ENCODE data around the gene GALNT14.

The GALNT14 gene

DNA sequence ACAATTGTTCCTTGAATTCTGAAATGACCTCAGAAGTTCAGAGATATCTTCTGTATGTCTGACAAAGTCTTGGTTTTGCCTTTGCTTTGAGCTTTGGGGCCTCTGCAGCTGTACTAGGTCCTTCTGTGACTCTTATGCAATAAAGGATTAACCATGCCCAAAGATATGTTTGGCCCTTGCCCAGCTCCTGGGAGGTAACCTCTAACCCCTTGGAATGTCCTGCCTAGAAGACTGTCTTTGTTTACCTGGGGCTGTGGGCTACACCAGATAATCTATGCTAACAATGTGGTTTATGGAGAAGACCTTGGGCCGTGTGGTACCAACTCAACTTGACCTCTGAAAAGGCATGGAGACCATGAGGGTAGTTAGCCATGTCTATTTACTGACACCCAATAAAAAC is 190.1 kb downstream of the GALNT14 start:
- Histone ChIP-seq H3K4me3 (ENCODE audit: low read length) (no peak overlapping the region), H3K9me3 (ENCODE audit: insufficient read depth, low read depth, low read length) (peaks cover 9% of the 10 kb centered on the region; the same call in 1 of the 2 replicates), H3K36me3 (ENCODE audit: insufficient read depth, low read depth, low read length) (no peaks in the 10 kb centered on the region), H3K4me1 (ENCODE audit: insufficient read depth, low read length) (no peaks in the 10 kb centered on the region), H3K27me3 (ENCODE audit: insufficient read depth, low read length) (no peaks in the 10 kb centered on the region), H3K9ac (ENCODE audit: low read depth, low read length) (no peak overlapping the region), H3K27ac (ENCODE audit: low read length) (no peak overlapping the region)

- no peaks in the 10 kb centered on the region; the same call in 1 of the 2 replicates for H3K4me1 ChIP-seq (ENCODE audit: insufficient read depth, low read length)
- no peak overlapping the region for H3K4me3 ChIP-seq (ENCODE audit: low read length)
- H3K27me3 ChIP-seq (ENCODE audit: insufficient read depth, low read length): no peaks in the 10 kb centered on the region
- H3K9ac ChIP-seq (ENCODE audit: low read depth, low read length): no peak overlapping the region
- no peak overlapping the region for H3K27ac ChIP-seq (ENCODE audit: low read length)
- peaks cover 9% of the 10 kb centered on the region; the same call in 1 of the 2 replicates for H3K9me3 ChIP-seq (ENCODE audit: insufficient read depth, low read depth, low read length)
- H3K36me3 ChIP-seq (ENCODE audit: insufficient read depth, low read depth, low read length): no peaks in the 10 kb centered on the region
Measured at GRCh38 chr2:30947686-30948085, 190.6 kb downstream of the GALNT14 start.

GRCh38 chr2:30942419-30942818 is 195.8 kb downstream of the GALNT14 start:
- Histone ChIP-seq H3K4me1 (ENCODE audit: insufficient read depth, low read length) (peaks cover 16% of the 10 kb centered on the region; the same call in 1 of the 2 replicates), H3K9me3 (ENCODE audit: insufficient read depth, low read depth, low read length) (no peaks in the 10 kb centered on the region), H3K27ac (ENCODE audit: low read length) (no peak overlapping the region), H3K4me3 (ENCODE audit: low read length) (no peak overlapping the region), H3K9ac (ENCODE audit: low read depth, low read length) (no peak overlapping the region), H3K36me3 (ENCODE audit: insufficient read depth, low read depth, low read length) (no peaks in the 10 kb centered on the region), H3K27me3 (ENCODE audit: insufficient read depth, low read length) (no peaks in the 10 kb centered on the region)

- H3K4me1 ChIP-seq (ENCODE audit: insufficient read depth, low read length): peaks cover 16% of the 10 kb centered on the region; the same call in 1 of the 2 replicates
Measured at GRCh38 chr2:30940839-30941238, 197.4 kb downstream of the GALNT14 start.

GRCh38 chr2:30939364-30939763 is 198.9 kb downstream of the GALNT14 start:
- Histone ChIP-seq H3K9ac (ENCODE audit: low read depth, low read length) (no peak overlapping the region), H3K27me3 (ENCODE audit: insufficient read depth, low read length) (no peaks in the 10 kb centered on the region), H3K36me3 (ENCODE audit: insufficient read depth, low read depth, low read length) (no peaks in the 10 kb centered on the region), H3K9me3 (ENCODE audit: insufficient read depth, low read depth, low read length) (no peaks in the 10 kb centered on the region), H3K27ac (ENCODE audit: low read length) (no peak overlapping the region), H3K4me1 (ENCODE audit: insufficient read depth, low read length) (peaks cover 16% of the 10 kb centered on the region; the same call in 1 of the 2 replicates), H3K4me3 (ENCODE audit: low read length) (no peak overlapping the region)

More at GRCh38 chr2:30940839-30941238, 197.4 kb downstream of the GALNT14 start:
- Histone ChIP-seq H3K4me3 (ENCODE audit: low read length) (no peak overlapping the region), H3K27ac (ENCODE audit: low read length) (no peak overlapping the region), H3K9ac (ENCODE audit: low read depth, low read length) (no peak overlapping the region), H3K36me3 (ENCODE audit: insufficient read depth, low read depth, low read length) (no peaks in the 10 kb centered on the region), H3K9me3 (ENCODE audit: insufficient read depth, low read depth, low read length) (no peaks in the 10 kb centered on the region), H3K27me3 (ENCODE audit: insufficient read depth, low read length) (no peaks in the 10 kb centered on the region)

DNA sequence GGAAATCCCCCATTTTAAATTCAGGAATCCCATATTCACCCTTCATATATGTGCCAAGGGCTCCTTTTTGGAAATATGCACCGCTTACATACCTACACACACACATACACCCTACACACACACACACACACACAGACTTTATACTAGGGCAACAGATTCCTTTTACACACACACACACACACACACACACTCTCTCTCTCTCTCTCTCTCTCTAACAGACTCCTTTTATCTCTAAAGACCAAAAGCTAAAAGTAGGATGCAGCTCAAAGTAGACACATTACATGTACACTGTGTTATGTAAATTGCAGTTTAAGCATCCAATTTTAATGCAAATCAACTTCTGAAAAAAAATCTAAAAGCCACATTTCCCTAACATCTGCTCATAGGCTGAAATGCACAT is 200.0 kb downstream of the GALNT14 start:
- no peak overlapping the region for H3K9ac ChIP-seq (ENCODE audit: low read depth, low read length)

GRCh38 chr2:30936977-30937376 is 201.3 kb downstream of the GALNT14 start:
- H3K27me3 ChIP-seq (ENCODE audit: insufficient read depth, low read length): no peaks in the 10 kb centered on the region
- H3K27ac ChIP-seq (ENCODE audit: low read length): no peak overlapping the region
- no peaks in the 10 kb centered on the region for H3K36me3 ChIP-seq (ENCODE audit: insufficient read depth, low read depth, low read length)
- no peak overlapping the region for H3K4me3 ChIP-seq (ENCODE audit: low read length)
- peaks cover 16% of the 10 kb centered on the region; the same call in 1 of the 2 replicates for H3K4me1 ChIP-seq (ENCODE audit: insufficient read depth, low read length)
- H3K9ac ChIP-seq (ENCODE audit: low read depth, low read length): no peak overlapping the region
- no peaks in the 10 kb centered on the region for H3K9me3 ChIP-seq (ENCODE audit: insufficient read depth, low read depth, low read length)

More for the DNA sequence above, 200.0 kb downstream of the GALNT14 start:
- H3K4me1 ChIP-seq (ENCODE audit: insufficient read depth, low read length): peaks cover 16% of the 10 kb centered on the region; the same call in 1 of the 2 replicates
- H3K27ac ChIP-seq (ENCODE audit: low read length): no peak overlapping the region
- H3K27me3 ChIP-seq (ENCODE audit: insufficient read depth, low read length): no peaks in the 10 kb centered on the region
- no peaks in the 10 kb centered on the region for H3K36me3 ChIP-seq (ENCODE audit: insufficient read depth, low read depth, low read length)
- no peaks in the 10 kb centered on the region for H3K9me3 ChIP-seq (ENCODE audit: insufficient read depth, low read depth, low read length)
- no peak overlapping the region; the same call in 1 of the 2 replicates for H3K4me3 ChIP-seq (ENCODE audit: low read length)

DNA sequence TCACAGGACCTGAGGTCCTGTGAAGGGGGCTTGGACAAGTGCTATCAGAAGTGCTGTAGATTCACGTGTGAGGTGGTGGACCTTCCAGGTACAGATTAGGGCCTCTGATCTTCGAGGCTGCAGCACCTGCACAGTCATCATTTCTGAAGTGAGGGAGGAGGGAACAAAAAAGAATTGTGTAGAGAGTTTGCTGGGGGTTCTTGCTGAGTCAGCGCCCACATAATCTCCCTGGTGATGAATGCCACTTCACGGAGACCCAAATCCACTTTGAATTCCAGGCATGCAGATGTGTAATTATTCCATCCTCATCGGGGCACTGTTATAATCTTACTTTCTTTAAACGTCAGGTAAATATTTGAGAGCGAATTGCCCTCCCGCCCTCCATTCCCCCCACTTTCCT is 202.4 kb downstream of the GALNT14 start:
- no peaks in the 10 kb centered on the region for H3K36me3 ChIP-seq (ENCODE audit: insufficient read depth, low read depth, low read length)

GRCh38 chr2:30934066-30934465 is 204.2 kb downstream of the GALNT14 start:
- Histone ChIP-seq H3K9ac (ENCODE audit: low read depth, low read length) (no peak overlapping the region), H3K9me3 (ENCODE audit: insufficient read depth, low read depth, low read length) (no peaks in the 10 kb centered on the region), H3K4me1 (ENCODE audit: insufficient read depth, low read length) (peaks cover 11% of the 10 kb centered on the region; the same call in 1 of the 2 replicates), H3K4me3 (ENCODE audit: low read length) (no peak overlapping the region), H3K27me3 (ENCODE audit: insufficient read depth, low read length) (no peaks in the 10 kb centered on the region), H3K27ac (ENCODE audit: low read length) (no peak overlapping the region), H3K36me3 (ENCODE audit: insufficient read depth, low read depth, low read length) (no peaks in the 10 kb centered on the region)

More for the DNA sequence above, 202.4 kb downstream of the GALNT14 start:
- Histone ChIP-seq H3K4me1 (ENCODE audit: insufficient read depth, low read length) (peaks cover 16% of the 10 kb centered on the region; the same call in 1 of the 2 replicates), H3K4me3 (ENCODE audit: low read length) (no peak overlapping the region), H3K27ac (ENCODE audit: low read length) (no peak overlapping the region), H3K9me3 (ENCODE audit: insufficient read depth, low read depth, low read length) (no peaks in the 10 kb centered on the region), H3K9ac (ENCODE audit: low read depth, low read length) (no peak overlapping the region), H3K27me3 (ENCODE audit: insufficient read depth, low read length) (no peaks in the 10 kb centered on the region)

GRCh38 chr2:30933496-30933895 is 204.7 kb downstream of the GALNT14 start:
- Histone ChIP-seq H3K36me3 (ENCODE audit: insufficient read depth, low read depth, low read length) (no peaks in the 10 kb centered on the region), H3K4me3 (ENCODE audit: low read length) (no peak overlapping the region), H3K9ac (ENCODE audit: low read depth, low read length) (no peak overlapping the region), H3K9me3 (ENCODE audit: insufficient read depth, low read depth, low read length) (no peaks in the 10 kb centered on the region), H3K4me1 (ENCODE audit: insufficient read depth, low read length) (peaks cover 11% of the 10 kb centered on the region; the same call in 1 of the 2 replicates), H3K27me3 (ENCODE audit: insufficient read depth, low read length) (no peaks in the 10 kb centered on the region), H3K27ac (ENCODE audit: low read length) (no peak overlapping the region)

GRCh38 chr2:30932870-30933269 is 205.4 kb downstream of the GALNT14 start:
- H3K4me3 ChIP-seq (ENCODE audit: low read length): no peak overlapping the region
- H3K27ac ChIP-seq (ENCODE audit: low read length): no peak overlapping the region
- H3K9me3 ChIP-seq (ENCODE audit: insufficient read depth, low read depth, low read length): no peaks in the 10 kb centered on the region
- H3K4me1 ChIP-seq (ENCODE audit: insufficient read depth, low read length): peaks cover 5% of the 10 kb centered on the region; the same call in 1 of the 2 replicates
- no peaks in the 10 kb centered on the region for H3K27me3 ChIP-seq (ENCODE audit: insufficient read depth, low read length)
- H3K36me3 ChIP-seq (ENCODE audit: insufficient read depth, low read depth, low read length): no peaks in the 10 kb centered on the region
- H3K9ac ChIP-seq (ENCODE audit: low read depth, low read length): no peak overlapping the region

DNA sequence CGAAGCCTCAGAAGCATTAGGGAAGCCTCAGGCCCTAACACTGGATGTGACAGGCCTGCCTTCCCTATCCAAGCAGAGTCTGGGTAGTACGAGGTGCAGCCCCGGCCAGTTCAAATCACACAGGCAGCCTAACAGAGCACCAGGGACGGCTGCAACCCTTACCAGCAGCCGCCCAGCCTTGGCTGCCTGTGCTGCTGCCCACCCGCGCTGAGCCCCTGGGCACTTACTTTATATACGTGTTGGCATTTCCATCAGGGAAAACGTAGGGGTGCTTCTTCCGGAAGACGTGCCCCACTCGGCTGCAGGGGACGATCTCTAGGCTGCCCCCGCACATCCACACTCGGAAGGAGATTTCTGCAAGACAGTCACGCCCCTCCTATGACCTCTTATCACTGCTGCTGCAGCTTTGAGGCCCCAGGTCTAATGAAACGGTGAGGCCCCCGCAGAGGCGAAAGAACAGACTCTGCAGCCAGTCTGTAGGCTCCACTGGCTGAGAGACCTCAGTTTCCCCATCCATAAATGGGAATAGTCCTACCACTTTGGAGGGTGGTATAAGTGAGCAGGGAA is 206.3 kb downstream of the GALNT14 start:
- Histone ChIP-seq H3K36me3 (ENCODE audit: insufficient read depth, low read depth, low read length) (no peaks in the 10 kb centered on the region), H3K9ac (ENCODE audit: low read depth, low read length) (no peak overlapping the region), H3K27ac (ENCODE audit: low read length) (no peak overlapping the region), H3K9me3 (ENCODE audit: insufficient read depth, low read depth, low read length) (no peaks in the 10 kb centered on the region), H3K4me1 (ENCODE audit: insufficient read depth, low read length) (no peaks in the 10 kb centered on the region), H3K27me3 (ENCODE audit: insufficient read depth, low read length) (no peaks in the 10 kb centered on the region), H3K4me3 (ENCODE audit: low read length) (no peak overlapping the region)

Measured in iPS-20b (cell line).